ENCODE results near the gene ZNF474.
"Not testable (repeated sequence)": the region's sequence is repeated elsewhere in the genome, so short reads cannot be mapped to it uniquely, and the experiment has no call there.

ZNF474 gene

GRCh38 chr5:122129306-122129705 is at the start of gene ZNF474:
Gene ZNF474, plus strand, starts transcription at chr5:122129546. Its CDS starts 22,445 bp downstream, at chr5:122151991.
- peak; percentile 94 to 95 for DNase-seq (ENCODE audit: low read depth in 2 of 2)

GRCh38 chr5:122081541-122081940 is 47.8 kb upstream of the ZNF474 start:
- DNase-seq (ENCODE audit: low read depth in 2 of 2) = no peak

GRCh38 chr5:122083535-122083934 is 45.8 kb upstream of the ZNF474 start:
- DNase-seq (ENCODE audit: low read depth in 2 of 2) = no peak

- DNase-seq (ENCODE audit: low read depth in 2 of 2) = no peak
These were observed 44.3 kb upstream of the ZNF474 start for GRCh38 chr5:122085041-122085440.

GRCh38 chr5:122089096-122090013 is 40.0 kb upstream of the ZNF474 start:
- DNase-seq (ENCODE audit: low read depth in 2 of 2) = peak; percentile 91 to 92

GRCh38 chr5:122091936-122092600 is 37.3 kb upstream of the ZNF474 start:
- DNase-seq (ENCODE audit: low read depth in 2 of 2) = peak; percentile 81

- peak; percentile 89 to 90 for DNase-seq (ENCODE audit: low read depth in 2 of 2)
These were observed 35.7 kb upstream of the ZNF474 start for GRCh38 chr5:122093415-122094180.

GRCh38 chr5:122094251-122094650 is 35.1 kb upstream of the ZNF474 start:
- not testable (repeated sequence) for DNase-seq (ENCODE audit: low read depth in 2 of 2)

- no peak for DNase-seq (ENCODE audit: low read depth in 2 of 2)
These were observed 34.2 kb upstream of the ZNF474 start for GRCh38 chr5:122095158-122095557.

GRCh38 chr5:122097391-122097790 is 32.0 kb upstream of the ZNF474 start:
- DNase-seq (ENCODE audit: low read depth in 2 of 2) = no peak

- no peak for DNase-seq (ENCODE audit: low read depth in 2 of 2)
These were observed 30.1 kb upstream of the ZNF474 start for GRCh38 chr5:122099060-122099790.

GRCh38 chr5:122101636-122102285 is 27.6 kb upstream of the ZNF474 start:
- peak; percentile 60 to 63 for DNase-seq (ENCODE audit: low read depth in 2 of 2)

- peak in 1 of 2 experiments; percentile 45 for DNase-seq (ENCODE audit: low read depth in 2 of 2)
These were observed 26.5 kb upstream of the ZNF474 start for GRCh38 chr5:122102825-122103224.

GRCh38 chr5:122105909-122106308 is 23.4 kb upstream of the ZNF474 start:
- DNase-seq (ENCODE audit: low read depth in 2 of 2) = no peak

- no peak for DNase-seq (ENCODE audit: low read depth in 2 of 2)
These were observed 22.3 kb upstream of the ZNF474 start for GRCh38 chr5:122107016-122107415.

- no peak for DNase-seq (ENCODE audit: low read depth in 2 of 2)
These were observed 18.4 kb upstream of the ZNF474 start for GRCh38 chr5:122110987-122111386.

GRCh38 chr5:122111460-122111859 is 17.9 kb upstream of the ZNF474 start:
- DNase-seq (ENCODE audit: low read depth in 2 of 2) = no peak

GRCh38 chr5:122112063-122112462 is 17.3 kb upstream of the ZNF474 start:
- no peak for DNase-seq (ENCODE audit: low read depth in 2 of 2)

GRCh38 chr5:122112733-122113558 is 16.4 kb upstream of the ZNF474 start:
- no peak for DNase-seq (ENCODE audit: low read depth in 2 of 2)

GRCh38 chr5:122114501-122114900 is 14.8 kb upstream of the ZNF474 start:
- DNase-seq (ENCODE audit: low read depth in 2 of 2) = no peak
